ENCODE results near the gene SMURF1. TPM values are rescaled to one million over a fixed set of nuclear protein-coding genes. Genes with fewer than 3 reads are reported as not detected.
"Not testable (repeated sequence)": the region's sequence is repeated elsewhere in the genome, so short reads cannot be mapped to it uniquely, and the experiment has no call there.

The SMURF1 gene
- polyA plus RNA-seq, 1 donor from 2014 or later = 22.9 TPM

DNA sequence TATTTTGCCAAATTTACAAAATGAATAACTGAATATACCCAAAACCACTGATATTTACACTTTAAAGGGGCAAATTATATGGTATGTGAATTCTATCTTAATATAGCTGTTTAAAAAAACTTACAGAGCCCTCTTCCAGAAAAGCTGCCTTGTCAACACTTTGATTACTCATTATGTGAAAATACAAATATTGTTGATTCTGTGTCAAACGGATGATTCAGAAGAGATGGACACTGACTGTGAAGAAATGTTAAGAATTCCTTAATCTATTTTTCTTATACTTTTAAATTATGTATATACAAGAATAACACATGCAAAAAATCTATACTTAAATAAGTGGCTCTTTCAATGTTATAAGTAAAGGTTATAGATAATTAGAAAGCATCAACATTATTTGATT is 41.5 kb downstream of the SMURF1 start:
- no peak overlapping the region for H3K4me2 ChIP-seq (ENCODE audit: low read length)
- H3K9ac ChIP-seq (ENCODE audit: low read length) = no peak overlapping the region
- H4K20me1 ChIP-seq (ENCODE audit: insufficient read depth) = no peaks in the 10 kb centered on the region
- H3K27ac ChIP-seq (ENCODE audit: low read length) = no peak overlapping the region
- H3K27me3 ChIP-seq (ENCODE audit: insufficient read depth, low read depth, low read length) = no peaks in the 10 kb centered on the region
- H3F3A ChIP-seq (ENCODE audit: insufficient read depth, low read length, poor library complexity, severe bottlenecking) = peaks cover 3% of the 10 kb centered on the region
- H3K9me3 ChIP-seq (ENCODE audit: low read length) = no peaks in the 10 kb centered on the region
- H3K36me3 ChIP-seq (ENCODE audit: insufficient read depth, low read length) = no peaks in the 10 kb centered on the region
- peaks cover 29% of the 10 kb centered on the region for H3K79me2 ChIP-seq (replicated peaks; ENCODE audit: insufficient read depth, low read length)
- H2AFZ ChIP-seq (ENCODE audit: low read depth, low read length) = no peak overlapping the region
- no peak overlapping the region for H3K4me3 ChIP-seq (ENCODE audit: low read length)
- TF ChIP-seq, protein P1, sequence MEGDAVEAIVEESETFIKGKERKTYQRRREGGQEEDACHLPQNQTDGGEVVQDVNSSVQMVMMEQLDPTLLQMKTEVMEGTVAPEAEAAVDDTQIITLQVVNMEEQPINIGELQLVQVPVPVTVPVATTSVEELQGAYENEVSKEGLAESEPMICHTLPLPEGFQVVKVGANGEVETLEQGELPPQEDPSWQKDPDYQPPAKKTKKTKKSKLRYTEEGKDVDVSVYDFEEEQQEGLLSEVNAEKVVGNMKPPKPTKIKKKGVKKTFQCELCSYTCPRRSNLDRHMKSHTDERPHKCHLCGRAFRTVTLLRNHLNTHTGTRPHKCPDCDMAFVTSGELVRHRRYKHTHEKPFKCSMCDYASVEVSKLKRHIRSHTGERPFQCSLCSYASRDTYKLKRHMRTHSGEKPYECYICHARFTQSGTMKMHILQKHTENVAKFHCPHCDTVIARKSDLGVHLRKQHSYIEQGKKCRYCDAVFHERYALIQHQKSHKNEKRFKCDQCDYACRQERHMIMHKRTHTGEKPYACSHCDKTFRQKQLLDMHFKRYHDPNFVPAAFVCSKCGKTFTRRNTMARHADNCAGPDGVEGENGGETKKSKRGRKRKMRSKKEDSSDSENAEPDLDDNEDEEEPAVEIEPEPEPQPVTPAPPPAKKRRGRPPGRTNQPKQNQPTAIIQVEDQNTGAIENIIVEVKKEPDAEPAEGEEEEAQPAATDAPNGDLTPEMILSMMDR (IDR thresholded peaks at IDR 0.05; ENCODE audit: poor library complexity, severe bottlenecking) = no peak
- TF ChIP-seq MXI1 (conservative IDR thresholded peaks at IDR 0.05; ENCODE audit: poor library complexity, severe bottlenecking) = no peak
- no peak for TF ChIP-seq EP300 (conservative IDR thresholded peaks at IDR 0.05; ENCODE audit: poor library complexity, severe bottlenecking)
- H3K9me2 ChIP-seq (ENCODE audit: insufficient read depth, low read length) = no peaks in the 10 kb centered on the region

DNA sequence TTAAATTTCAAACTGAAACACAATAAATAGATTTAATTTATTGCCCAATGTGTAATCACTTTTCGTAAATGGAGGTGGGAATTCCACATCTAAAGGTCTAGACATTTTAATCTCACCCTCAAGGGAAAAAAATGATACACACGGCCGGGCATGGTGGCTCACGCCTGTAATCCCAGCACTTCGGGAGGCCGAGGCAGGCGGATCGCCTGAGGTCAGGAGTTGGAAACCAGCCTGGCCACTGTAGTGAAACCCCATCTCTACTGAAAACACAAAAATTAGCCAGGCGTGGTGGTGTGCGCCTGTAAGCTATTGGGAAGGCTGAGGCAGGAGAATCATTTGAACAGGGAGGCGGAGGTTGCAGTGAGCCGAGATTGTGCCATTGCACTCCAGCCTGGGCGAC is 42.4 kb downstream of the SMURF1 start:
- not testable (repeated sequence) for H3K27me3 ChIP-seq (ENCODE audit: insufficient read depth, low read depth, low read length); H3K36me3 ChIP-seq (ENCODE audit: insufficient read depth, low read length); H3F3A ChIP-seq (ENCODE audit: insufficient read depth, low read length, poor library complexity, severe bottlenecking); H3K9me2 ChIP-seq (ENCODE audit: insufficient read depth, low read length); H3K4me2 ChIP-seq (ENCODE audit: low read length); H3K27ac ChIP-seq (ENCODE audit: low read length); H2AFZ ChIP-seq (ENCODE audit: low read depth, low read length); H3K4me3 ChIP-seq (ENCODE audit: low read length); H3K9me3 ChIP-seq (ENCODE audit: low read length); H3K9ac ChIP-seq (ENCODE audit: low read length); H4K20me1 ChIP-seq (ENCODE audit: insufficient read depth)
- H3K79me2 ChIP-seq (replicated peaks; ENCODE audit: insufficient read depth, low read length) = peaks cover 36% of the 10 kb centered on the region

DNA sequence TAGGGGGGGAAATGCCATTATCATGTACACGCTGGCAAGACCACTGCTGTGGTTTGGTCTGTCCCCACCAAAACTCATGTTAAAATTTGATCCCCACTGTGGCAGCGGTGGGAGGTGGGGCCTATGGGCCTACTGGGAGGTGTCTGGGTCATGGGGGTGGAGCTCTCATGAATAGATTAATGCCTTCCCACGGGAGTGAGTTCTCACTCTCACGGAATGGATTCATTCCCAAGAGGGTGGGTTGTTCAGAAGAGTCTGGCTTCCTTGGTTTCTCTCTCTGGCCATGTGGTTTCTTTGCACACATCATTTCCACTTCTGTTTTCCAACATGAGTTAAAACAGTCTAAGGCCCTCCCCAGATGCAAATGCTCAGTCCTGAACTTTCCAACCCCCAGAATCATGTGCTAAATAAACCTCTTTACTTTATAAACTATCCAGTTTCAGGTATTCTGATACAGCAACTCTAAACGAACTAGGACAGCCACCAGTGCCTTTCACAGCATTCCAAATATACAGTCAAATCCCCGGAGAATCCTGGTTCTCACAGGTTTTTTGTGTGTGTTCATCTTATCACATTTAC is 44.3 kb downstream of the SMURF1 start:
- peak overlapping the region; percentile 44 for H3K27ac ChIP-seq (ENCODE audit: low read length)
- H3F3A ChIP-seq (ENCODE audit: insufficient read depth, low read length, poor library complexity, severe bottlenecking) = peaks cover 3% of the 10 kb centered on the region
- H3K36me3 ChIP-seq (ENCODE audit: insufficient read depth, low read length) = no peaks in the 10 kb centered on the region
- no peaks in the 10 kb centered on the region for H3K27me3 ChIP-seq (ENCODE audit: insufficient read depth, low read depth, low read length)
- no peak overlapping the region for H3K4me3 ChIP-seq (ENCODE audit: low read length)
- no peaks in the 10 kb centered on the region for H4K20me1 ChIP-seq (ENCODE audit: insufficient read depth)
- no peaks in the 10 kb centered on the region for H3K9me2 ChIP-seq (ENCODE audit: insufficient read depth, low read length)
- H3K9ac ChIP-seq (ENCODE audit: low read length) = no peak overlapping the region
- H2AFZ ChIP-seq (ENCODE audit: low read depth, low read length) = no peak overlapping the region
- H3K79me2 ChIP-seq (replicated peaks; ENCODE audit: insufficient read depth, low read length) = peaks cover 35% of the 10 kb centered on the region
- no peaks in the 10 kb centered on the region for H3K9me3 ChIP-seq (ENCODE audit: low read length)
- TF ChIP-seq EP300 (conservative IDR thresholded peaks at IDR 0.05; ENCODE audit: poor library complexity, severe bottlenecking) (no peak), RAD21 (conservative IDR thresholded peaks at IDR 0.05) (no peak), SMC3 (conservative IDR thresholded peaks at IDR 0.05; ENCODE audit: poor library complexity) (no peak), TAF1 (IDR thresholded peaks at IDR 0.05; ENCODE audit: low read depth) (no peak), EZH2 (IDR thresholded peaks at IDR 0.05; ENCODE audit: borderline replicate concordance, insufficient read depth, low read length, poor library complexity, severe bottlenecking) (no peak)
- H3K4me2 ChIP-seq (ENCODE audit: low read length) = no peak overlapping the region
